Measurements from ENCODE around the gene SLC17A9. TPM values are rescaled to one million over a fixed set of nuclear protein-coding genes. Genes with fewer than 3 reads are reported as not detected.

SLC17A9 gene
- total and polyA plus RNA-seq, 4 donors = 5.3 to 54.5 (median 18.2) TPM

GRCh38 chr20:62923669-62924441, 28.7 kb upstream of the SLC17A9 start:
- intact Hi-C loops (cut with DNase I) = no loop called here
- Histone ChIP-seq H3K9me3 (ENCODE audit: control insufficient read depth, low read length) (no peaks in the 10 kb centered on the region), H3K36me3 (ENCODE audit: control insufficient read depth in 1 of 2, insufficient read depth in 2 of 2, low read length in 1 of 2) (no peaks in the 10 kb centered on the region), H3K4me1 (ENCODE audit: control insufficient read depth in 1 of 2, insufficient read depth in 2 of 2, low read length in 2 of 2) (peaks cover 0 to 1% of the 10 kb centered on the region in 2 donors), H3K27me3 (ENCODE audit: control insufficient read depth in 1 of 2, insufficient read depth in 2 of 2, low read length in 1 of 2) (no peaks in the 10 kb centered on the region), H3K4me3 (ENCODE audit: low read length in 2 of 2) (no peak overlapping the region), H3K27ac (ENCODE audit: low read depth in 1 of 2, low read length in 2 of 2) (no peak overlapping the region)
- no peak for DNase-seq
- ATAC-seq (ENCODE audit: low FRiP score) = no peak
- WGBS, 2 donors = 45 to 46% methylated on average over 7 of the region's 7 CpGs

DNA sequence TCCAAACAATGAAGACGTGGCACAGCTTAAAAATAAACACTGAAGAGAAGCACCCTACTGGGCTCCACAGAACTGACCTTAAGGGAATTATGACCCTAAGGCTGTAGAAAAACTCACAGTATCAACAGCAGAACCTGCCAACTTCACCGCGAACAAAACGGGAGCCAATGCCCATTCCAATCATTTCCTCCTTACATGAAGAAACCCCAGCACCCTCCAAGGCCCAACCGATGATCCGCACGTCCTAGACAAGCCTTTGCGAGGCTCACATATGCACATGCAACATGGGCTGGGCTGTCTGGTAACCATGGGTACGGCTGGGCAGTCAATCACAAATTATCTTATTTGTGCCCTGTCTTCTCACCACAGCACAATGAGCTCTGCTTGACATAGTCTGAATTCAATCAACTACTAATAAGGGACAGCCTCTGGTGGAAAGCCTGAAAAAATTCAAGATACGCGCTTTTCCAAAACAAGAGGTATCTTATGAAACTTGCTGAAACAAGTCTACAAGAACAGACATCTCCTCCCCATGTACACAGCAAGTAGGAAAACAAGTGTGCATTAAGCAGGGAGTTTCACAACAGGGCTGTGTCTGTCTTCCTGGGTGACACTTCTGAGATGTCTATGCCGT, 27.9 kb upstream of the SLC17A9 start:
- ATAC-seq (ENCODE audit: low FRiP score) (no peak), DNase-seq (peak in 1 of 2 donors; percentile 6)
- 17 to 18% methylated on average over 12 of the region's 12 CpGs for WGBS, 2 donors
- Histone ChIP-seq H3K9me3 (ENCODE audit: control insufficient read depth, low read length) (no peaks in the 10 kb centered on the region), H3K4me1 (ENCODE audit: control insufficient read depth in 1 of 2, insufficient read depth in 2 of 2, low read length in 2 of 2) (peaks cover 0 to 1% of the 10 kb centered on the region in 2 donors), H3K27ac (ENCODE audit: low read depth in 1 of 2, low read length in 2 of 2) (peak overlapping the region; percentile 6 to 47), H3K36me3 (ENCODE audit: control insufficient read depth in 1 of 2, insufficient read depth in 2 of 2, low read length in 1 of 2) (no peaks in the 10 kb centered on the region), H3K27me3 (ENCODE audit: control insufficient read depth in 1 of 2, insufficient read depth in 2 of 2, low read length in 1 of 2) (no peaks in the 10 kb centered on the region), H3K4me3 (ENCODE audit: low read length in 2 of 2) (peak overlapping the region; percentile 6 to 94)
- intact Hi-C loops (cut with DNase I) = no loop called here

DNA sequence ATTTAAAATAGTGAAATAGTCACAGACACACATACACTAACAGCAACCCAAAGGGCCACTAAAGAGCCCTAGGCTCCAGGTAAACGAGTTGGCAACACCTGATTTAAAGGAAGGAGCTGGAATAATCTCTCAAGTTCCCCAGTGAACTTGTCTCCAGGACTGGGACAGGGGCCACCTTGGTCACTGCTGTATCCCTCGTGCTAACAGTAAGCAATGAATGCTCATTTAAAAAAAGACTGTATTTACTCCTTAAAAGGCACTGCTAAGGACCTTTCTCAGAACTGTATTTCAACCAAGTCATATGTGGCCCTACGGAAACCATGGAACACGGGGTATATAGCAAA, 27.5 kb upstream of the SLC17A9 start:
- DNase-seq (peak in 1 of 2 donors; percentile 13), ATAC-seq (ENCODE audit: low FRiP score) (no peak)
- Histone ChIP-seq H3K36me3 (ENCODE audit: control insufficient read depth in 1 of 2, insufficient read depth in 2 of 2, low read length in 1 of 2) (no peaks in the 10 kb centered on the region), H3K9me3 (ENCODE audit: control insufficient read depth, low read length) (no peaks in the 10 kb centered on the region), H3K27me3 (ENCODE audit: control insufficient read depth in 1 of 2, insufficient read depth in 2 of 2, low read length in 1 of 2) (no peaks in the 10 kb centered on the region), H3K4me1 (ENCODE audit: control insufficient read depth in 1 of 2, insufficient read depth in 2 of 2, low read length in 2 of 2) (peaks cover 0 to 1% of the 10 kb centered on the region in 2 donors), H3K4me3 (ENCODE audit: low read length in 2 of 2) (peak overlapping the region; percentile 6 to 94), H3K27ac (ENCODE audit: low read depth in 1 of 2, low read length in 2 of 2) (peak overlapping the region; percentile 6 to 35)
- WGBS, 2 donors = 0 to 1% methylated on average over 4 of the region's 4 CpGs
- intact Hi-C loops (cut with DNase I) = no loop called here

- H3K36me3 ChIP-seq (ENCODE audit: control insufficient read depth in 1 of 2, insufficient read depth in 2 of 2, low read length in 1 of 2) = no peaks in the 10 kb centered on the region
- H3K27ac ChIP-seq (ENCODE audit: low read depth in 1 of 2, low read length in 2 of 2) = peak overlapping the region; percentile 35 to 98
- peak in 1 of 2 donors; percentile 79 for DNase-seq
- H3K9me3 ChIP-seq (ENCODE audit: control insufficient read depth, low read length) = no peaks in the 10 kb centered on the region
- H3K4me1 ChIP-seq (ENCODE audit: control insufficient read depth in 1 of 2, insufficient read depth in 2 of 2, low read length in 2 of 2) = peaks cover 0 to 1% of the 10 kb centered on the region in 2 donors
- 0% methylated on average over 56 to 63 of the region's 63 CpGs for WGBS, 2 donors
- peak; percentile 42 for ATAC-seq (ENCODE audit: low FRiP score)
- H3K4me3 ChIP-seq (ENCODE audit: low read length in 2 of 2) = peak overlapping the region; percentile 6 to 94
- no peaks in the 10 kb centered on the region for H3K27me3 ChIP-seq (ENCODE audit: control insufficient read depth in 1 of 2, insufficient read depth in 2 of 2, low read length in 1 of 2)
- intact Hi-C loops (cut with DNase I) = no loop called here
These were observed 26.9 kb upstream of the SLC17A9 start for GRCh38 chr20:62925420-62926228.

DNA sequence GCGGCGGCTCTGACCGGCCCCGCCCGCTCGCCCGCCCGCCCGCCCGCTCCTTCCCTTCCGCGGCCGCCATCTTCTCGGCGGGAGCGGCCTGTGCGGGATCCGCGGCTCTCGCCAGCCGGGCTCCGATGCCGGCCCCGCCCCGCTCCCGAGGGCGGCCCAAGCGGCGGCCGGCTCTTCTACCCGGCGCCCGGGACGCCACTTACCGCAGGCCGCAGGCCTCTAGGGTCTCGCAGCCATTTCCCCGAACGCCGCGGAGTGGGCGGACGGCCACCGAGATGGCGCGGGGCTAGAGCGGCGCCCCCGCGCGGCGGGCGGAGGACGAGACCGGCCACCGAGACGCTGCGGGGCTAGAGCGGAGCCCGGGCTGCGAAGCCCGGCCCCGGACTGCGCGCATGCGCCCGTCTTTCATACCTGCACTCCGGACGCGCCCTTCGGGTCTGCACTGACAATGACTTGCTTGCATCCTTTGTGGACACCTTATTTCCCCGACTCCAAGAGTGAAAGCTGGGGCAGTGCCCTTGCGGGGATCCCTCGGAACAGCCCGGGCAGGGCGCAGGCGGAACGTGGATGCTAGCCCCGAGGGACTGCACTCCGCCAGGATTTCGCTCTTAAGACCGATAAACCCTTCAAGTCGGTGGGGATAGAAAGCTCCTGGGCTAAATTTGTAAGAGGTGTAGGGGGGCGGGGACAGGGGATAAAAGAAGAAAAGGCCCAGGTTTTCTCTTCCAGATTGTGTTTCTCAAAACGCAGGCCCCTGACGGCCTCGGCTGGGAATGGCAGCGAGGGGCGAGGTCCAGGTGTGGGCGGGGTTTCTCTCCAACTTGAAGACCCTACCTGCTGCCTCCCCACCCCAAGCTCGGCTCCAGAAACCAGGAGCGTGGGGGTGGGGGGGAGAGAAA, 26.0 kb upstream of the SLC17A9 start, which contains the start of gene DIDO1:
Gene DIDO1, minus strand, starts transcription at position 277 of the 899 bp plus-strand sequence.
- H3K27me3 ChIP-seq (ENCODE audit: control insufficient read depth in 1 of 2, insufficient read depth in 2 of 2, low read length in 1 of 2) = no peaks in the 10 kb centered on the region
- DNase-seq = peak; percentile 89 to 97
- intact Hi-C loops (cut with DNase I) = no loop called here
- peaks cover 0 to 1% of the 10 kb centered on the region in 2 donors for H3K4me1 ChIP-seq (ENCODE audit: control insufficient read depth in 1 of 2, insufficient read depth in 2 of 2, low read length in 2 of 2)
- peak; percentile 93 for ATAC-seq (ENCODE audit: low FRiP score)
- peak within 1 kb of the TSS; percentile 59 to 98 for H3K27ac ChIP-seq (ENCODE audit: low read depth in 1 of 2, low read length in 2 of 2)
- no peaks in the 10 kb centered on the region for H3K36me3 ChIP-seq (ENCODE audit: control insufficient read depth in 1 of 2, insufficient read depth in 2 of 2, low read length in 1 of 2)
- no peaks in the 10 kb centered on the region for H3K9me3 ChIP-seq (ENCODE audit: control insufficient read depth, low read length)
- 1% methylated on average over 63 to 92 of the region's 92 CpGs for WGBS, 2 donors
- H3K4me3 ChIP-seq (ENCODE audit: low read length in 2 of 2) = peak within 1 kb of the TSS; percentile 6 to 94

DNA sequence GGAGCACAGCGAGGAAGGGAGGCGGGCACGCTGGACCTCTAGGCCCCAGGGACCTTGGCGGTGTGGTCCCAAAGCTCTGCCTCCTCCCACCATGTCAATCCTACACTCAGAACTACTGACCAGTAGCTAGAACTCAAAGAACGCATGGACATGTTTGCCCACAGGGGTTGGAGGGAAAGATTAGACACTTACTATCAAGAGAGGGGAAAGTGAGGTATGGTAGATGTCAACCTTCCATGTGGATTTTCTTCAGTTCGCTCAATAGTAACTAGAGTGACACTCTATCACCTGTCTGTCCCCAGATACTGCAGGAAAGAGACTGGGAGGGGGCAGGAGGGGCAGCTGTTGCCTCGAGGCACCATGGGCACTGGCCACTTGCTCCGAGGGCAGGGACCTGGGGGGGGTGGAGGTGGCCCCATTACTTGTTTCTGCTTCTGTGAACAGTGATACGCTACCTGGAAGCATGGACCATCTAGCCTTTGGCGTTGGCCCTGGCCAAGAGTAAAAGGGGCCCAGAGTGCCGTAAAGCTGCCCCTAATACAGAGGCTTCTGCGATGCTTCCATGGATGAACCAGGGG, 25.3 kb upstream of the SLC17A9 start:
- WGBS, 2 donors = 59 to 70% methylated on average over 12 of the region's 12 CpGs
- Histone ChIP-seq H3K4me1 (ENCODE audit: control insufficient read depth in 1 of 2, insufficient read depth in 2 of 2, low read length in 2 of 2) (peaks cover 0 to 1% of the 10 kb centered on the region in 2 donors), H3K27ac (ENCODE audit: low read depth in 1 of 2, low read length in 2 of 2) (peak overlapping the region in 1 of 2 donors; percentile 59), H3K4me3 (ENCODE audit: low read length in 2 of 2) (peak overlapping the region; percentile 6 to 94), H3K27me3 (ENCODE audit: control insufficient read depth in 1 of 2, insufficient read depth in 2 of 2, low read length in 1 of 2) (no peaks in the 10 kb centered on the region), H3K9me3 (ENCODE audit: control insufficient read depth, low read length) (no peaks in the 10 kb centered on the region), H3K36me3 (ENCODE audit: control insufficient read depth in 1 of 2, insufficient read depth in 2 of 2, low read length in 1 of 2) (no peaks in the 10 kb centered on the region)
- DNase-seq (peak in 1 of 2 donors; percentile 59), ATAC-seq (ENCODE audit: low FRiP score) (no peak)
- intact Hi-C loops (cut with DNase I) = no loop called here

DNA sequence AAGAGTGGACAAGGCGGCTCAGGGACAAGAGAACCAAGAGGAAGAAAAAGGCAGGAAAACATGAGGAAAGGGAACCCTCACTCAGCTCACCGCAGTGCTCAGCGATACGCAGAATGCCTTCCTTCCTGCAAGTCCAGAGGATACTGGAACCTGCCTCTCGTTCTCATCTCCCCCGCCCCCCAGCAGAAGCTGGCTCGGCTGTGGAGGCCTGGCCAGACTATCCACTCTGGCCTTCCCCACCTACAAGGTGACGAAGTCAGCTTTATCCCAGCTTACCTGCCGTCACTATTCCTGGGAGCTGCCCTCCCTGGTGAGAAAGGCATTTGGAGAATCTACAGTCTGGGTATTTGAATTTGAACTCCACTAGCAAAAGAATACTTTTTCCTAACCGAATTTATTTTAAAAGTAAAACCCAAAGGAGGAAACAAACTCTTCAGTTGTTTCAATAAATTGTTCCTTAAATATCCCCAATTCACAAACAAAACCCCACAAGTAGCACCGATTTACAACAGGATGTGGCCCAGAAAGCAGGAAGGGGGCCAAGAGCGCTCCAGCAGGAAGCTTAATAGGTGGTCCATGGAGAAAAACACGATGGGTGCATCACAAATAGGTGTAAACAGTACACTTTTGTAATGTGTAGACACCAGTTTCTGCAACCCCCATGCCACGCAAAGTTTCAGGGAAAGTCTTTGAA, 24.1 kb upstream of the SLC17A9 start:
- DNase-seq (peak in 1 of 2 donors; percentile 68), ATAC-seq (ENCODE audit: low FRiP score) (no peak)
- Histone ChIP-seq H3K27ac (ENCODE audit: low read depth in 1 of 2, low read length in 2 of 2) (no peak overlapping the region), H3K4me3 (ENCODE audit: low read length in 2 of 2) (no peak overlapping the region), H3K9me3 (ENCODE audit: control insufficient read depth, low read length) (no peaks in the 10 kb centered on the region), H3K27me3 (ENCODE audit: control insufficient read depth in 1 of 2, insufficient read depth in 2 of 2, low read length in 1 of 2) (no peaks in the 10 kb centered on the region), H3K36me3 (ENCODE audit: control insufficient read depth in 1 of 2, insufficient read depth in 2 of 2, low read length in 1 of 2) (no peaks in the 10 kb centered on the region), H3K4me1 (ENCODE audit: control insufficient read depth in 1 of 2, insufficient read depth in 2 of 2, low read length in 2 of 2) (no peaks in the 10 kb centered on the region)
- intact Hi-C loops (cut with DNase I) = no loop called here
- WGBS, 2 donors = 60 to 61% methylated on average over 14 of the region's 14 CpGs

All from aorta (tissue), 5 donors.